ENCODE results near the gene GPR39.

Gene GPR39

GRCh38 chr2:132595186-132595585, 178.6 kb downstream of the GPR39 start:
- in situ Hi-C loops (cut with HindIII; ENCODE audit: low sequenced_read_pairs): no loop called here

GRCh38 chr2:132595693-132596092, 179.1 kb downstream of the GPR39 start:
- in situ Hi-C loops (cut with HindIII; ENCODE audit: low sequenced_read_pairs): no loop called here

GRCh38 chr2:132597166-132597565, 180.6 kb downstream of the GPR39 start:
- in situ Hi-C loops (cut with HindIII; ENCODE audit: low sequenced_read_pairs): no loop called here

DNA sequence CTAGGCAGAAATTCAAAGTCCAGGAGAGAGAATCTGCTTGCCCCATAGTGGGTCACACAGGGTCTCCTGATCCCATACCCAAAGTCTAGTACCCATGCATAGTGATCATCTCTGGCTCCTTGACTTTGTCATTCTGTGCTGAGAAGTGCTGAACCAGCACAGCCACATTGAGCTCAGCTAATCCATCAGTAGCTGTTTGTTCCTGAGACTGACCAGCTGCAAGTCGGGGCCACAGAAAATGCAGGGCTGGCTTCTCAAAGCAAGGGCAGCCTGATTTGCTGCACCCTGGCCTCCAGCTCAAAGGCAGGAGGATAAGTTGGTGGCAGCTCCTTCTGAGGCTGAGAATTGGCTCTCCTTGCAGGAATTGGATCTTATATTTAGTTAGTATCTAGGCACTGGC, 181.2 kb downstream of the GPR39 start:
- in situ Hi-C loops (cut with HindIII; ENCODE audit: low sequenced_read_pairs): no loop called here

DNA sequence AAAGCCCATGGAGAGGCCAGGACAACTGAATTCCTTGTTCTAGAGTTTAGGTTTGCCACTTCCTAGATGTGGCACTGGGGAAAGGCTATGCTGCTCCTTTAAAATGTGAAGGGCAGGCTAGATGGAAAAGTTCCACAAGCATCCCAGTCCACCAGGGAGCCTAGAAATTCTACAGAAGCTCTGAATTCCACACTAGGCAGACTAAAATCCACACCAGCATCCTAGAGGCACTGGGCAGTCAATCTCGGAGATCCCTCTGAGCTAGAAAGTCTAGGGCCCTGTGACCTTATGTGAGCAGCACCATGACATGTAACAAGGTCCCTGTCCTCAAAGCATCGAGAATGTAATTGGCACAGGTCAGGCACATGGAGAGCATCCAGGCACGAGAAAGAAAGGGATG, 181.9 kb downstream of the GPR39 start:
- in situ Hi-C loops (cut with HindIII; ENCODE audit: low sequenced_read_pairs): no loop called here

DNA sequence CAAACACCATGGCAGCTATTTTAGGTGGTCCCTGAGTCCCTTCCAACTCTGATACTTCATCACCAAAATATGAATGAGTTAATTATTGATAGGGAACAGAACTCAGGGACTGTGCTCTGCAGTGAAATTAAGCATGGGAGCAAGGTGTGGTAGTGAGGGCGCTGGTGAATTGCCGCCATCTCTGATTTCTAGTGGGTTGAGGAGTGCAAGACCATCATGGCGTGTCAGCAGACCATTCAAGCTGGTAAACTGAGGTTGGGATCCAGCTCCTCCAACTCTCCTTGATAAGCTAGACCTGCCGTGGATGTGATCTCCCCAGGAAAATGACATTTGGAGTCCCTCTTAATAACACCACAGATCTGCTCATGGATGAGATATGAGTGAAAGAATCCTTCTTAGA, 183.0 kb downstream of the GPR39 start:
- in situ Hi-C loops (cut with HindIII; ENCODE audit: low sequenced_read_pairs): no loop called here

DNA sequence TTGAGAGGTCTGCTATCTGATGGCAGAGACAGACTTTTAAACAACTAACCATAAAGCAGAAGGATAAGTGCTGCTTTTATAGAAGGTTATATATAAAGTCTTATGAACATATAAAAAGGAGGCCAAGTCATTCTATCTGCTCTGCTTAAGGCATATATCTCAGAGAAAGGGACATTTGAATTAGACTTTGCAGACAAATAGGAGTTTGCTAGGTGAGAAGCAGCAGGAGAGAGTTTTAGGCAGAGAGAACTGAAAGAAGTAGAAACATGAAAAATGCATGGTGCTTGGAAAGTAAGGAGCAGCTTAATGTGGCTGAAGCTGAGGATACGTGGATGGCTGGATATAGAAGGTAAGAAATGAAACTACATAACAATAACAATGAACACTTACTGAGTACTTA, 188.0 kb downstream of the GPR39 start:
- in situ Hi-C loops (cut with HindIII; ENCODE audit: low sequenced_read_pairs): no loop called here

GRCh38 chr2:132605236-132606180, 188.9 kb downstream of the GPR39 start:
- in situ Hi-C loops (cut with HindIII; ENCODE audit: low sequenced_read_pairs): no loop called here

GRCh38 chr2:132606649-132607048, 190.0 kb downstream of the GPR39 start:
- in situ Hi-C loops (cut with HindIII; ENCODE audit: low sequenced_read_pairs): no loop called here

DNA sequence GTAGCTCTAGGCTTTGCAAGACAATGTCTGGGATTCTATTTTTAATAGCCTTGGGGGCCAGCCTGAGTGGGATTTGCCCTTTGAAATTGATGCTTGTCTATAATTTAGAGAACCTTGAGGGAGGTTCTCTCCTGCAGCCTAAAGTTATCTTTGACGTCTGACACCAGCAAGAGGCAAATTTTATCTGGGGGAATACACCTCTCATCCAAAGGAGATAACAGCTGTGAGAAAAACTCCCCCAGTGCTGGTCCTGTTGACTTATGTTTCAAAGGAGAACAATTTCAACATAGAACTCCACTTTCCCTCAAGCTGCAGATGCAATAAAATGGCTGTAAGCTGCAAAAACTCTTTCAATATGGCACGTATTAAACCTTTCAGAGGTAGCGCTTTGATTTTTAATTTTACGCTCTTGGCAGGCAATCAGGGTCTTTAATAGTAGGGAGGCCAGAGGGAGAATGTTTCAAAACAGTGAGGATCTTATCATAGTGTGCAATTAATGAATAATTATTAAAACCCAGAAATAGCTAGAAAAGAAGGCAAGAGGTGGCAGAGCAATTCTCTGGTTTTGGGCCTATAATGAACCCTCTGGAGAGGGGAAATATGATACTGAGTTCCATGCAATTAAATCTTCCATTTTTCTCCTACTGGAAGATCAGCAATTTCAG, 191.0 kb downstream of the GPR39 start:
- in situ Hi-C loops (cut with HindIII; ENCODE audit: low sequenced_read_pairs): no loop called here

- in situ Hi-C loops (cut with HindIII; ENCODE audit: low sequenced_read_pairs): no loop called here
These were observed 191.7 kb downstream of the GPR39 start for GRCh38 chr2:132608311-132608710.

DNA sequence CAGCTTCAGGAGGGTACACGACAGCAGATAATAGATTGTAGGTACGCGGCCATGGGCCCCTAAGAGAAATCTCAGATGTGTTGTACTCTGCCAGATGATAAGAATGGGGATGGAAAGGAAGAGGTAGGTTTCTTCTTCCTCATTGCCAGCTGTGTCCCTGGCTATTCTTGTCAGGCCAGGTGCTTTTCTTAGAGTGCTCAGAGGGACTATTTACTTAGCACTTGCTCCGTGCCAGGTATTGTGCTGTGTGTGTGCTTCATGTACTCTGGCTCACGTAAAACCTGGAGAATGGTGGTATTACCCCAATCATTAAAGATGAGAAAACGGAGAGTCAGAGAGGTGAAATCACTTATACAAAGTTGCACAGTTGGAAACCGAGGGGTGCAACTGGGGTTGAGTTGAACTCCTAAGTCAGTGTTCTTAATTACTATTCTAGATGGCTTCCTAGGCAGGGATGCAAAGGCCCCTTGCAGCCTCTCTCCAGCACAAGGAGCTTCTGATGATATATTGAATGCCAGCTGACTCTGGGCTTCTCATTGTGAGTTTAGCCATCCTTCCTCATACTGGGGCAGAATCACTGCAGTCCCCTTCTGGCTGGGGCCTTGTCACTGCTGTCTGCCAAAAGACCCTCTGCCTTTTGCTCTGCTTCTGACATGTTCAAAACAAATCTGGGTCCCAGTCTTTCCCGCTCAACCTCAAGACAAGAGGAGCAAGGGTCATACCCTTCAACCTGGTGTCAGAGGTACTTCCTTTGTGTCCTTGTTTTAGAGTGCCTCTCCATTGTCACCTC, 192.7 kb downstream of the GPR39 start:
- in situ Hi-C loops (cut with HindIII; ENCODE audit: low sequenced_read_pairs): no loop called here

GRCh38 chr2:132611719-132612118, 195.1 kb downstream of the GPR39 start:
- in situ Hi-C loops (cut with HindIII; ENCODE audit: low sequenced_read_pairs): no loop called here

DNA sequence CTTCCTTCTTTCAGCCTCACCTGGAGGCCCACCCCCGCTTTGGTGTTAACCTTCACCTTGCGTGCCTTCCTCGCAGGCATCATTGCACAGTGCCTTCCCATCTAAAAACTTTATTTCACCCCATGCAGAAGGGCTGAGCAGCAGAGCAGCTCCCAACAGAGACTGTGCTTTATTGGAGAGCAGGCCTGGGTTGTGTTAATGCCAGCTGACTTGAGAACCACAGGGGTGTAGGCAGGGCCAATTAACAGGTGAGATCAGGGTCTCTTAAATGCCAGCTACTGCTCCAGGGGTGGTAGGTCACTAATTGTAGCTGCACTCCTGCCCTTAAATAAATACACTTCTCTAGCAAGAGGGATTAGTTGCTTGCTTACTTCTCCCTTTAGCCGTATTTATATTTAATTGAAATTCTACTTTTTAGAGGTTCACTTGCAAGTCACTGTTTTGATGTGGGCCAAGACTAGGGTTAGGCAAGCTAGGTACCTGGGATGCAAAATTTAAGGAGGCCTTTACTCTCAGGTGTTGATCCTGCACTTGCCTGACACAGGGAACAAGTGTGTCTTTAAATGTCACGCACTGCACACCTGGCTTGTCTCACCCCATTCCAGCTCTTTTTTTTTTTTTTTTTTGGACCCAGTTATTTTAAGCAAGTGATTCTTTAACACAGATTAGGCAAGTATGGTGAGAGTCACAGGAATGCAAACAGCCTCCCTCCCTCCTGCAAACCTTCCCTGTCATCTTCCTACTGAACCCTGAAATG, 198.9 kb downstream of the GPR39 start:
- in situ Hi-C loops (cut with HindIII; ENCODE audit: low sequenced_read_pairs): no loop called here

GRCh38 chr2:132617989-132618388, 201.4 kb downstream of the GPR39 start:
- in situ Hi-C loops (cut with HindIII; ENCODE audit: low sequenced_read_pairs): no loop called here

DNA sequence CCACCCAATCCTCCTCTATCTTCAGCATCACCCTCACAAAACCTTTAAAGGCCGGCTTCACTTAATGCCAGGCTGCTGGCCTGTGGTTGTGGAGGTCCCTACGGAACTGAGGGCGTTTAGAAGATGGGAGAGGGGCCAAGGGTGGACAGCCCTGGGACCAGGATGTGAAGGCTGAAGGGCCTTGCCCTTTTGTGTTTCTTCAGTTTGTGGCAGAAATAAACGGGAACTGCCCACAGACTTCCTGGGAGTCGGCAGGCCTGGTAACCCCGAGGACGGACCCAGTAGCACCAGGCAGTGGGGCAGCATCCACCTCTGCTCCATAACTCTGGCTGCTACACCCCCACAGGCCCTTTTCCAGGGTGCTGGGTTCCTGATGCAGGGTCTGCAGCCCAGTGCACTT, 202.1 kb downstream of the GPR39 start:
- in situ Hi-C loops (cut with HindIII; ENCODE audit: low sequenced_read_pairs): no loop called here

- in situ Hi-C loops (cut with HindIII; ENCODE audit: low sequenced_read_pairs): no loop called here
These were observed 203.5 kb downstream of the GPR39 start for GRCh38 chr2:132620115-132620514.

- in situ Hi-C loops (cut with HindIII; ENCODE audit: low sequenced_read_pairs): no loop called here
These were observed 204.7 kb downstream of the GPR39 start for GRCh38 chr2:132621131-132621875.

DNA sequence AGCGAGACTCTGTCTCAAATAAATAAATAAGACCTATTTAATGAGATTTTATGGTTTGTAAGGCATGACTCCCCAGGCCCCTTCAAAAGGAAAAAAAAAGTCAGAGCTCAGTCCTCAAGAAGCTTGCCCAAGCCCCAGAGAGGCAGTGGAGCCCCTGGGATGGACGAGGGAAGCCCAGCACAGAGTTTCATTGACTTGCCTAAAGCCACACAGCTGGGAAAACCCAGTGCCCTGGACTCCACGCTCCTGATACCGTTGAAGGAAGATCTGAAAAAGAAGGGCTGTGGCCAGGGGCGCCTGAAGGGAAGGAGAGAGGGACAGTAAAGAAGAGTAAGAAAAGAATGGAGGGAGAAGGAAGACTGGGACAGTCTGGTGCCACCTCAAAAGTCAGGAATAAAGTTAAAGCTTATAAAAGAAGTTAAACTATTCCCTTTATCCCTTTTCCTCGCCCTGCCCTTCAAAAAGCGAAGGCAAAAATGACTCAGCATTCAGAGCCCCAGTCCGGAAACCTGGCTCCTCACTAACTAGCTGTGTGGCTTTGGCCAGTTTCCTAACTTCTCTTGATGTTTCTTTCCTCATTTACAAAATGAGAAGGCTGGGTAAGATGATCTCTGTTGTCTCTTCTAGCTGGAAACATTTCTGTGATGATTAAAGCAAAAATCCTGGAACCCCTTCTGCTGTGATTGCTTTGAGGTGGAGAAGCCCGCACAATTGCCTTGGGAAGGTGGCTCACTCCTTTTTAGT, 206.7 kb downstream of the GPR39 start:
- in situ Hi-C loops (cut with HindIII; ENCODE audit: low sequenced_read_pairs): no loop called here
